Subcutaneous adipose tissue (tissue), 4 donors: ENCODE data around the gene LCOR. TPM values are rescaled to one million over a fixed set of nuclear protein-coding genes. Genes with fewer than 3 reads are reported as not detected.

ENCODE experiments used
- CTCF ChIP-seq: fragments of 450-650 bp; IDR thresholded peaks from one replicate; pipeline ENCODE4 v1.5.1; 2016; ENCODE audit warnings: low read depth, mild to moderate bottlenecking, control low read depth, antibody characterized with exemption, moderate library complexity
- total RNA-seq, 4 donors: library from RNA; depleted of rRNA; stranded (reverse); fragments of >200 nt; gene quantifications; one replicate each; pipeline ENCODE4 v1.1.0, GENCODE V29; 2016

LCOR gene
- total RNA-seq, 4 donors from 2014 or later = 23.6 to 45.2 (median 32.9) TPM

- TF ChIP-seq CTCF = no peak
Measured at GRCh38 chr10:97030894-97031293, 198.8 kb downstream of the LCOR start.

- no peak for TF ChIP-seq CTCF
Measured at GRCh38 chr10:97031459-97031858, 199.4 kb downstream of the LCOR start.

GRCh38 chr10:97032624-97033023, 200.5 kb downstream of the LCOR start:
- TF ChIP-seq CTCF = no peak

GRCh38 chr10:97034301-97034700, 202.2 kb downstream of the LCOR start:
- TF ChIP-seq CTCF = no peak

GRCh38 chr10:97034958-97035769, 203.1 kb downstream of the LCOR start:
- no peak for TF ChIP-seq CTCF

GRCh38 chr10:97037365-97038361, 205.6 kb downstream of the LCOR start:
- no peak for TF ChIP-seq CTCF

- no peak for TF ChIP-seq CTCF
Measured at GRCh38 chr10:97038688-97039087, 206.6 kb downstream of the LCOR start.
